Trophoblast cell (in vitro differentiated cells and primary cell): ENCODE results near the gene PDLIM5.

Experiments used
- DNase-seq, 2 donors: peaks; one replicate each; pipeline ENCODE4 v3.0.0-alpha.2; 2016
- H2AFZ ChIP-seq: 2 replicates; pipeline ENCODE4 v1.6.1; 2013; ENCODE audit warnings: low read length, moderate library complexity, mild to moderate bottlenecking; ENCODE audit not compliant: insufficient read depth, poor library complexity
- H2AK5ac ChIP-seq: 2 replicates; pipeline ENCODE4 v1.6.1; 2013; ENCODE audit warnings: mild to moderate bottlenecking, low read length
- H2BK120ac ChIP-seq: 2 replicates; pipeline ENCODE4 v1.6.1; 2013; ENCODE audit warnings: low read length, mild to moderate bottlenecking, moderate library complexity; ENCODE audit not compliant: insufficient read depth, poor library complexity
- H2BK12ac ChIP-seq: 2 replicates; pipeline ENCODE4 v1.6.1; 2013; ENCODE audit warnings: mild to moderate bottlenecking, low read length, moderate library complexity
- H2BK5ac ChIP-seq: 2 replicates; pipeline ENCODE4 v1.6.1; 2013; ENCODE audit warnings: low read length, low read depth, moderate library complexity, mild to moderate bottlenecking; ENCODE audit not compliant: poor library complexity
- H3K14ac ChIP-seq: 2 replicates; pipeline ENCODE4 v1.6.1; 2013; ENCODE audit warnings: mild to moderate bottlenecking, low read length
- H3K18ac ChIP-seq: 2 replicates; pipeline ENCODE4 v1.6.1; 2013; ENCODE audit warnings: mild to moderate bottlenecking, low read length
- H3K23ac ChIP-seq: 2 replicates; pipeline ENCODE4 v1.6.1; 2013; ENCODE audit warnings: low read length
- H3K27ac ChIP-seq: 2 replicates; pipeline ENCODE4 v1.5.1; 2013; ENCODE audit warnings: low read depth, mild to moderate bottlenecking, inconsistent platforms, low read length, moderate library complexity
- H3K27me3 ChIP-seq: 2 replicates; pipeline ENCODE4 v1.6.1; 2013; ENCODE audit warnings: inconsistent platforms, mild to moderate bottlenecking, low read length, moderate library complexity; ENCODE audit not compliant: insufficient read depth
- H3K36me3 ChIP-seq, 2 experiments: 1 replicate in 1 of 2; 2 replicates in 1 of 2; pipeline ENCODE4 v1.6.1; 2013; ENCODE audit warnings: low read length in 2 of 2, mild to moderate bottlenecking in 2 of 2, moderate library complexity in 1 of 2; ENCODE audit not compliant: insufficient read depth in 2 of 2, control insufficient read depth in 1 of 2
- H3K4ac ChIP-seq: 2 replicates; pipeline ENCODE4 v1.6.1; 2013; ENCODE audit warnings: low read depth, mild to moderate bottlenecking, low read length, moderate library complexity
- H3K4me1 ChIP-seq, 2 experiments: 1 replicate in 1 of 2; 2 replicates in 1 of 2; pipeline ENCODE4 v1.6.1; 2013; ENCODE audit warnings: low read length in 2 of 2, mild to moderate bottlenecking in 2 of 2, moderate library complexity in 1 of 2; ENCODE audit not compliant: insufficient read depth in 2 of 2, control insufficient read depth in 1 of 2
- H3K4me2 ChIP-seq: 2 replicates; pipeline ENCODE4 v1.6.1; 2013; ENCODE audit warnings: inconsistent platforms, mild to moderate bottlenecking, low read length, moderate library complexity
- H3K4me3 ChIP-seq: 2 replicates; pipeline ENCODE4 v1.5.1; 2013; ENCODE audit warnings: mild to moderate bottlenecking, low read depth, low read length, inconsistent platforms
- H3K79me1 ChIP-seq: one replicate; pipeline ENCODE4 v1.6.1; 2013; ENCODE audit warnings: low read length
- H3K79me2 ChIP-seq: 2 replicates; pipeline ENCODE4 v1.6.1; 2013; ENCODE audit warnings: low read length, mild to moderate bottlenecking; ENCODE audit not compliant: control insufficient read depth, insufficient read depth, poor library complexity
- H3K9ac ChIP-seq: 2 replicates; pipeline ENCODE4 v1.6.1; 2013; ENCODE audit warnings: mild to moderate bottlenecking, low read length
- H3K9me3 ChIP-seq: 2 replicates; pipeline ENCODE4 v1.6.1; 2013; ENCODE audit warnings: low read depth, mild to moderate bottlenecking, control low read depth, inconsistent platforms, low read length; ENCODE audit not compliant: insufficient read depth
- H4K12ac ChIP-seq: 2 replicates; pipeline ENCODE4 v1.6.1; 2013; ENCODE audit warnings: low read depth, mild to moderate bottlenecking, low read length, moderate library complexity
- H4K8ac ChIP-seq: 2 replicates; pipeline ENCODE4 v1.6.1; 2013; ENCODE audit warnings: low read depth, mild to moderate bottlenecking, low read length, moderate library complexity
- H4K91ac ChIP-seq: one replicate; pipeline ENCODE4 v1.6.1; 2013; ENCODE audit warnings: low read depth, mild to moderate bottlenecking, low read length, moderate library complexity
- WGBS: extraction: QIAGEN DNeasy Blood & Tissue Kit; methylation state at CpG from one replicate; pipeline ENCODE4 v1.1.7; 2013; ENCODE audit warnings: missing lambda C conversion rate; ENCODE audit not compliant: insufficient read length, insufficient coverage; ENCODE audit errors: extremely low coverage; 5-methylcytosine and 5-hydroxymethylcytosine counted together

Gene PDLIM5

DNA sequence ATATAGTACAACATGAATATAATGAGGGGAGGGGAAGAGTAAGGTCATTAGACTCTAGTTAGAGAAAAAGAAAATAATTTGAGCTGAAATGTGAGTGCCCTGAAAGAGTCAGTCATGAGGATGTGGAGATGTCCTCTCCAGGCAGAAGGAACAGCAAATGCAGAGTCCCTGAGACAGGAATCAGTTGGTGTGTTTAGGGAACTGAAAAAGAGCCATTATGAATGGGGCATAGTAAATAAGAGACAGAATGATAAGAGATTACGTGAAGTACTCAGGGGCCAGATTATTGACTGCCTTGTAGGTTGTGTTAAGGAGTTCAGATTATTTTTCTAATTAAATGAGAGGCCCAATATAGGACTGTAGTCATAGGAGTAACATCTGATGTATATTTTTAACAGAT lies 147.0 kb downstream of the PDLIM5 start:
- Histone ChIP-seq H2AK5ac (no peak overlapping the region), H2BK120ac (no peak overlapping the region), H3K36me3 (peaks cover 0 to 4% of the 10 kb centered on the region in 2 experiments), H3K18ac (no peak overlapping the region), H4K91ac (no peak overlapping the region), H2AFZ (no peak overlapping the region), H3K27ac (no peak overlapping the region), H3K23ac (no peak overlapping the region), H3K4me2 (no peak overlapping the region), H3K4ac (no peak overlapping the region), H2BK12ac (no peak overlapping the region), H3K79me2 (no peaks in the 10 kb centered on the region), H3K27me3 (no peaks in the 10 kb centered on the region), H3K14ac (no peak overlapping the region), H3K4me1 (no peaks in the 10 kb centered on the region), H3K4me3 (no peak overlapping the region), H4K8ac (no peak overlapping the region), H3K79me1 (no peaks in the 10 kb centered on the region), H3K9me3 (no peaks in the 10 kb centered on the region), H3K9ac (no peak overlapping the region), H2BK5ac (no peak overlapping the region), H4K12ac (no peak overlapping the region)
- DNase-seq: no peak
- no CpG with 5 or more reads among the region's 1 CpG for WGBS

DNA sequence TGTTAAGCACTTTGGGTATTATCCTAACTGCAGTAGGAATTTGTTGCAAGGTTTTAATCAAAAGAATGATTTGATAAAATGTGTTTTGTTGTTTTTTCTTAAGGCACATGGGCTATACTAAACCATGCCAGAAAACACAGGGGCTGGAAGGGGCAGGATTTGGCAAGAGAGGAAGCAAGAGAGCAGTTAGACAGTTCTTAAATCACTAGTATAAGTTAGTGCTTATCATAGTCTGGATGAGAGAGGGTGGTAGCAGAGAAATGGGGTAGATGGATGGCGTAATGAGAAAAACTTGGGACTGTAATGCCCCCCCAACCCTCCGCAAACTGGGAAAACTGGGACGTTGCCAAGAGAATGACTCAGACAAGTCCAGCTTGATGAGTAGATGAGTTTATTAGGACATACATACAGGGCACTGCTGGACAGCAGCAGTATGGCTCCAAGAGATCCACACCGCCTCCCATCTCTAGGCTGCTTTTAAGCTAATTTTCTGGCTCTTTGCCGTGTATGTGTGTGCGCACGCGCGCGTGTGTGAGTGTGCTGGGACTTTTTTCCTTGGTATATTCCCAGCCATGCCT lies 151.5 kb downstream of the PDLIM5 start:
- Histone ChIP-seq H3K4me2 (no peak overlapping the region), H3K4ac (no peak overlapping the region), H4K8ac (no peak overlapping the region), H2BK5ac (no peak overlapping the region), H2BK12ac (no peak overlapping the region), H3K27ac (no peak overlapping the region), H3K79me1 (no peaks in the 10 kb centered on the region), H3K14ac (no peak overlapping the region), H2AFZ (no peak overlapping the region), H2BK120ac (no peak overlapping the region), H3K23ac (no peak overlapping the region), H3K4me3 (no peak overlapping the region), H3K4me1 (peaks cover 0 to 3% of the 10 kb centered on the region in 2 experiments), H3K36me3 (peaks cover 0 to 4% of the 10 kb centered on the region in 2 experiments), H4K91ac (no peak overlapping the region), H2AK5ac (no peak overlapping the region), H3K9me3 (no peaks in the 10 kb centered on the region), H3K27me3 (no peaks in the 10 kb centered on the region), H3K79me2 (no peaks in the 10 kb centered on the region), H3K18ac (no peak overlapping the region), H3K9ac (no peak overlapping the region), H4K12ac (no peak overlapping the region)
- DNase-seq: peak in 1 of 2 donors; percentile 18
- no CpG with 5 or more reads among the region's 10 CpGs for WGBS

DNA sequence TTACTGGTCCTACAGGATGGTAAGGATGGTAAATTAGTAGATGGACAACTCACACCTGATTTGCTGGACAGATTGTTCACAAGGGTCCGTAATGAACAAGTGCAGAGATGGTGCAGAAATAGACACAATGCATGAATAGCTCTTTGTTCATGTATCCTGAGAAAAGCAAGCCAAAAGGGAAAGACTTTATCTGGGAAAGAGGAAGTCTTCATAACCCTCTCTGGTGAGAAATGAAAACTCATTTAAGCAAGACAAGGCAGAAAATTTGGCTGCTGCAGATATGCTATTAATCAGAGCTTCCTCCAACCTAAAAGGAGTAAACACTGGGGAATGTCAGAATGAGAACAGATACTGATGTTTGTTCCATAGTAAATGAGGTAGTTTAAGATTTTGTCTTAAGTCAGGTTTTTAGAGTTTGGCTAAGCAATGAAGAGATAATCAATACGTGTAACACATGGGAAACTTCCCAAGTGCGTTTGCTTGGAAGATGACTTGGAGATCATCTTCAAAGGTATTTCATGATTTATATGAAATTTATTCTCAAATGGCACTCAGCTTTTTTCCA lies 153.6 kb downstream of the PDLIM5 start:
- Histone ChIP-seq H2BK5ac (no peak overlapping the region), H3K27me3 (no peaks in the 10 kb centered on the region), H3K4me2 (no peak overlapping the region), H4K91ac (no peak overlapping the region), H2AFZ (no peak overlapping the region), H2AK5ac (no peak overlapping the region), H2BK12ac (no peak overlapping the region), H3K79me1 (no peaks in the 10 kb centered on the region), H3K18ac (no peak overlapping the region), H3K23ac (no peak overlapping the region), H2BK120ac (no peak overlapping the region), H4K8ac (no peak overlapping the region), H3K4ac (no peak overlapping the region), H3K9me3 (no peaks in the 10 kb centered on the region), H4K12ac (no peak overlapping the region), H3K4me3 (no peak overlapping the region), H3K36me3 (peaks cover 0 to 4% of the 10 kb centered on the region in 2 experiments), H3K4me1 (peaks cover 0 to 3% of the 10 kb centered on the region in 2 experiments), H3K79me2 (no peaks in the 10 kb centered on the region), H3K9ac (no peak overlapping the region), H3K14ac (no peak overlapping the region), H3K27ac (no peak overlapping the region)
- DNase-seq: no peak
- no CpG with 5 or more reads among the region's 3 CpGs for WGBS

DNA sequence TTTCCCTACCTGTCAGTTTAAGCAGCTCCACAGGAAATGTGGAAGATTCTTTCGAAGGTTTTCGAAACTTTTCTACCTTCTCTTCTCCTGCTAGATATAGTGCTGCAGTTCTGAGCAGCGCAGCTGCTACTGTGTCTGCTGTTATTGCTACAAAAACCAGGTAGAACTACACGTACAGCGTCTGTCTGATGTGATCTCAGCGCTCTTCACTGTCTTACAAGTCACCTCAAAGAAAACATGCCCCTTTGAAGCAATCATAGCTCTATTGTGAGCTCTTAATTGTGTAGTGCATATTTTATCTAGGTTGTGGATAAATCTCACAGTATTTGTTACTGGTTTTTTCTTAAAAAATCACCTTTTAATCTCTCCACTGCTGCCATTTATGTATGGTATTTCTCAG lies 158.4 kb downstream of the PDLIM5 start:
- no peak overlapping the region for H2AK5ac ChIP-seq
- no peak overlapping the region for H2BK12ac ChIP-seq
- H3K27ac ChIP-seq: no peak overlapping the region
- no peak overlapping the region for H2AFZ ChIP-seq
- H3K9me3 ChIP-seq: no peaks in the 10 kb centered on the region
- H3K27me3 ChIP-seq: no peaks in the 10 kb centered on the region
- no peak overlapping the region for H4K12ac ChIP-seq
- no peak overlapping the region for H3K18ac ChIP-seq
- no peaks in the 10 kb centered on the region for H3K36me3 ChIP-seq
- H3K4me2 ChIP-seq: no peak overlapping the region
- no CpG with 5 or more reads among the region's 6 CpGs for WGBS
- no peak overlapping the region for H4K8ac ChIP-seq
- peaks cover 0 to 2% of the 10 kb centered on the region in 2 experiments for H3K4me1 ChIP-seq
- H3K79me2 ChIP-seq: no peaks in the 10 kb centered on the region
- H3K9ac ChIP-seq: no peak overlapping the region
- H2BK5ac ChIP-seq: no peak overlapping the region
- no peak overlapping the region for H3K14ac ChIP-seq
- H2BK120ac ChIP-seq: no peak overlapping the region
- no peak overlapping the region for H3K23ac ChIP-seq
- no peaks in the 10 kb centered on the region for H3K79me1 ChIP-seq
- H3K4me3 ChIP-seq: no peak overlapping the region
- no peak overlapping the region for H4K91ac ChIP-seq
- no peak overlapping the region for H3K4ac ChIP-seq
- DNase-seq: no peak
